Stimulated activated CD8-positive, alpha-beta memory T cell treated with anti-CD3 and anti-CD28 coated beads, Interleukin-15, amount 100 ng/mL, for 24 hours (primary cell): Measurements from ENCODE around the gene UGT2A2.
"Not testable (repeated sequence)": the region's sequence is repeated elsewhere in the genome, so short reads cannot be mapped to it uniquely, and the experiment has no call there.

ENCODE experiments used
- DNase-seq: peaks from one replicate; pipeline ENCODE4 v3.0.0-alpha.2; 2020; ENCODE audit warnings: low read depth

UGT2A2 gene

GRCh38 chr4:69639542-69639941 is at the start of gene UGT2A2:
TSS of gene UGT2A2 (minus strand) at chr4:69639642. CDS start at chr4:69639640, 2 bp downstream.
- DNase-seq = no peak

DNA sequence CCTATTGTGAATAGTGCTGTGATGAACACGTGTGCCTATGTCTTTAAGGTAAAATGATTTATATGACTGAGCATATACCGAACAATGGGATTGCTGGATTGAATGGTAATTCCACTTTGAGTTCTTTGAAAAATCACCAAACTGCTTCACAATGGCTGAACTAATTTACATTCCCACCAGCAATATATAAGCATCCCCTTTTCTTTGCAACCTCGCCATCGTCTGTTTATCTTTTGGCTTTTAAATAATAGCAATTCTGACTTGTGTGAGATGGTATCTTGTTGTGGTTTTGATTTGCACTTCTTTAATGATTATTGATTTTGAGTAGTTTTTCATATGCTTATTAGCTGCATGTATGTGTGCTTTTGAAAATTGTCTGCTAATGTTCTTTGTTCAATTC is 45.4 kb upstream of the UGT2A2 start:
- DNase-seq = no peak

DNA sequence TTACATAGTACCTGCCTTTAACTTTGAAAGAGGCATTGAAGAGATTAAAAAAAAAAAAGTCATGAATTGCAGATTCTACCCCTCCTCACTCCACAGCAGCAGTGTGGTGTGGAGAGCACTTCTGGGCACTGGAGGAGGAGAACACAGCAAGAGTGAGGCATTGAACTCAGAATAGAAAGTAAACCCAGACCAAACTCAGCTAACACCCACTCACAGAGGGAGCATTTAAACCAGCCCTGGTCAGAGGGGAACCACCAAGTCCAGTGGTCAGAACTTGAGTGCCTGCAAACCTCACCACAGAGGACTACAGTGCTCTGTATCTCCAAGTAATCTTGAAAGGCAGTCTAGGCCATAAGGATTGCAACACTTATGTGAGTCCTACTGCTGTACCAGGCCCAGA is 29.2 kb upstream of the UGT2A2 start:
- DNase-seq = no peak

- DNase-seq = not testable (repeated sequence)
Measured at GRCh38 chr4:69664009-69664408, 24.6 kb upstream of the UGT2A2 start.

GRCh38 chr4:69661130-69661803 is 21.8 kb upstream of the UGT2A2 start:
- not testable (repeated sequence) for DNase-seq

GRCh38 chr4:69658133-69658532 is 18.7 kb upstream of the UGT2A2 start:
- no peak for DNase-seq

DNA sequence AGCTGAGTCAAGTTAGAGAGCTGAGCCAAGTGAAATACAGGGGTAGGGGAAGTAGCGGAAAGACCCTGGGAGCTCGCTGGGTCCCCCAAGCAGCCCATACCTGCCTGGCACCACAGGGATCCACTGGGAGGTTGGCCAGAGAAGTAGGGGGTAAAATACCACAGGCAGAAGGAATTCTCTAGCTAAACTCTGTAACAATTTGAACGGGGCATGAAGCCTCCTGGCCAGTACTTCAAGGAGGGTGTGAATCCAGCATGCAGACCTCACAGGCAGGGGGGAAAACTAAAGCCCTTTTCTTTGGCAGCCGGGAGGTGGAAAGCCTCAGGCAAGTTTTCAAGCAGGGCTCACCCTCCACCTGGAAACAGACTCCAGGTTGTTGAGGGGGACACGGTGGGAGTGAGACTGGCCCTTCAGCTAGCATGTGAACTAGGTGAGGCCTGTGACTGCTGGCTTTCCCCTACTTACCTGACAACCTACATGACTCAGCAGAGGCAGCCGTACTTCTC is 17.3 kb upstream of the UGT2A2 start:
- DNase-seq = no peak

DNA sequence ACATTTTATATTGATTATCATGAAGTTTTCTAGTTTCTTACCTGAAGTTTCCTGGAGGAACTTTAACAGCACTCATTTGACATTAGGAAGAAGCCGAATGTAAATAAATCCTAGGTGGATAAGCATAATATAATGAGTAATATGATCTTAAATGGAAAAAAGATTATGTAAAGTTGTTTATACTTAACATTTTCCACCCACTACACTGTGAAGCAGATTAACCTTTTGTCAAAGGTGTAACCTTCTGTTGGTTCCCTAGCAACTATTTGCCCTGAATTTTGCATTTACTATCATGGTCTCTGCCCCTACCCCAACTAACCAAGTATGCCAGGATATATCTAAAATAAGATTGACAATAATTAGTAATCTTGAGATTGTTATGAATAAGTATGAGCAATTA is 13.7 kb upstream of the UGT2A2 start, which contains the start of gene UGT2A1:
UGT2A1 (minus strand) TSS at position 101 of the 400 bp plus-strand sequence. CDS start 5,603 bp downstream, outside the sequence.
- no peak for DNase-seq

DNA sequence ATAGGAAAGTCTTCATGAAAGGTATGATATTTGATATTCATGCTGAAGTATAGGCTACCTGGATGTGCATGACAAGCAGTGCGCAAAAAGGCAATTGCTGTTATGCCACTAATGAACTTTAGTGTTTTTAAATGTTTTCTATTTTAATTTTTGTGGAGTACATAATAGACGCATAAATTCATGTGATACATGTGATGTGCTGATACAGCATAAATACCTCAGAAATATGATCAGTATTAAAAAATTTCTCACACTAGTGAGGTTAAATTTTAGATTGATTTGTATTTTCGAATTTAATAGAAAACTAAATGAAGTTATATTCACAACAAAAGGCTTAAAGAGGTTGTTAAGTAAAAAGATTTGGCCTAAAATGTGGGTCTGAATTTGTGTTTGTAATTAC is 11.4 kb upstream of the UGT2A2 start:
- DNase-seq = no peak

DNA sequence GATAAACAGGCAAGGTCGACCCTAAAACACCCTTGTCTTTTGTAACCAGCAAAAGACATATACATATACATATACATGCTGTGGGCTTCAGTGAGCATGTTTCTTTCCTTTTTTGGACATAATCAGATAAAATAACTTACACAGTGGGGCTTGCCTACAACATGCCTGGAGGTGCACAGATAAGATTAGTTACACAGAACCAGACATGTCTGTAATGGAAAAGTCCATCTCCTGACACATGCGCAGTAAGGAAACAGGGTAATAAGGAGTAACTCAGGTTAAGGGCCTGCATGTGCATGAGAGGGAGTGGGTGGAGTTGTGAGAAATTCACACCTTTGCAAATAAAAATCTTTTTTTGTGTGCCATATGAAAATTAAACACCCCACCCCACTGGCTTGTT is 10.2 kb upstream of the UGT2A2 start:
- no peak for DNase-seq

GRCh38 chr4:69649207-69649606 is 9.8 kb upstream of the UGT2A2 start:
- no peak for DNase-seq

DNA sequence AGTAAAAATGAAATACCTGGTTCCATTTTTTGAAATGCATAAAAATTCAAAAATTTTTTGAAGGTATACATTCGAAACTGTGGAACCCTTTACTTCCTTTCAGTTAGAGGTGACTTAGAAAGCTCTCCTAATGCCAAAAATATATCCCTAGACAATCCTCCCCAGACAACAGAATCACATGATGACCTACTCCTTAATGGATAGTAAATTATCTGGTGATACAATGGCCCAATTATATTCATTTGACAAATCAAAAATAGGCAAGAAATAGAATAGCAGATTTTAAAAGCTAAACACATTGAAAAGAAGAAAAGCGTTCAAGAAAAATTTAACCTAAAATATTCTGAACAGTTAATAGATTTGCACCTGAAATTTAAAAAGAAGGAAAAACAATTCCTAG is 3.5 kb upstream of the UGT2A2 start:
- no peak for DNase-seq

GRCh38 chr4:69640289-69640688 is 847 bp upstream of the UGT2A2 start:
- no peak for DNase-seq

GRCh38 chr4:69617083-69617694 is 22.3 kb downstream of the UGT2A2 start:
- no peak for DNase-seq

GRCh38 chr4:69610484-69610883 is 29.0 kb downstream of the UGT2A2 start:
- DNase-seq = no peak

DNA sequence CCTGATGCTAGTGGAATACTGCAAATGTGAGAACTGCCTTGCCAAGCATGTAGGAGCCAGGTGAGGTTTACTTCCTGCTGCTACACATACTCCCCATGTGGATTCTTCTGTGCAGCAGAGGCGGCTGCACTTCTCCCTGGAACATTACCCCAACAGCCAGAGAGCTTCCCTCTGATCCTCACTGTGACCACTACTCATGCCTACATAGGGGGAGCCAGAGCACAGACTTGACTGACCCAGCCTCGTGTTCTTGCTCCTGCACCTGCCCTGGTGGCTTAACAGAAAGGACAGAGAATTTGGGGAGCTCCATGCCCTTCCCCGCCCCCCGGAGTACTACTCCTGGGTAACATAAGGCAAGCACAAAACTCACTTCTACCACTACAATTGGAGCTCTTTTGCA is 38.4 kb downstream of the UGT2A2 start:
- no peak for DNase-seq

DNA sequence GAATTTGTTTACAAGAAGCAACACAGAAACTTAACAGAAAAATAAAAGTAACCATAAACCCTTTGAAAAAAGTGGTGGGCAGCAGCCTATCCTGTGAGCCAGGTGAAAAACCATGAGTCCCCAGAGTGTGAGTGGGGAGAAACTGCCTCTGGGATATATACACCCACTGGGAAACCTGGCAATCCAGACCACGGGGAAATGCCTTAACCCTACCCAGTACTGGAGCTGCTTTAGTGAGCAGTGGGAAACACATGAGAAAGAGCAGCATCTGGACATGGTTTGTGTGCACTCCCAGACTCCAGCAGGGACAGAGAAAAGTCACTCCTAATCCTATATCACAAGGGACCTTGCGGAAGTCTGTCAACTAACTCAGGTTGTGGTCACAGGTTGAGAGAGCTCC is 39.4 kb downstream of the UGT2A2 start:
- no peak for DNase-seq

GRCh38 chr4:69594382-69594781 is 45.1 kb downstream of the UGT2A2 start:
- DNase-seq = no peak

DNA sequence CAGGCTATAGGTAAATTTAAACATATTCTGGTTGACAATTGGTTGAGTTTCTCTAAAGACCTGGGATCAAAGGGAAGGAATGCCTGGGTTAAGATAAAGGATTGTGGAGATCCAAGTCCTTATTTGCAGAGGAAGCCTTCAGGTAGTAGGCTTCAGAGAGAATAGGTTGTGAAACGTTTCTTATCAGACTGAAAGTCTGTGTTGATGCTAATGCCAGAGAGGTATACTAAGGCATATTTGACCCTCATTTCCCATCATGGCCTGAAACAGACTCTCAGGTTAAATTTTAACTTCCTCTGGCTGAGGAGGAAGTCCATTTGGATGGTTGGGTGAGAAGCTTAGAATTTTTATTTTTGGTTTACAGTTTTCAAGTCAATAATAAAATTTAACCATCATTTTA is 48.1 kb downstream of the UGT2A2 start:
- no peak for DNase-seq

GRCh38 chr4:69589884-69590283 is 49.6 kb downstream of the UGT2A2 start:
- DNase-seq = no peak

- DNase-seq = no peak
Measured at GRCh38 chr4:69584135-69584534, 55.3 kb downstream of the UGT2A2 start.

GRCh38 chr4:69583543-69583942 is 55.9 kb downstream of the UGT2A2 start:
- no peak for DNase-seq

- no peak for DNase-seq
Measured at GRCh38 chr4:69577245-69577644, 62.2 kb downstream of the UGT2A2 start.
